ENCODE results near the gene KIF16B.
A peak's percentile ranks its signal among the peaks of the same experiment; 100 is the strongest.
"Not testable (repeated sequence)": the region's sequence is repeated elsewhere in the genome, so short reads cannot be mapped to it uniquely, and the experiment has no call there.

The KIF16B gene

GRCh38 chr20:16472045-16472872, 101.0 kb downstream of the KIF16B start:
- DNase-seq: no peak

- no peak for DNase-seq
Measured at GRCh38 chr20:16469395-16469905, 103.8 kb downstream of the KIF16B start.

GRCh38 chr20:16462711-16463110, 110.5 kb downstream of the KIF16B start:
- DNase-seq: no peak

GRCh38 chr20:16459019-16459700, 114.1 kb downstream of the KIF16B start:
- no peak for DNase-seq

GRCh38 chr20:16457514-16457913, 115.7 kb downstream of the KIF16B start:
- no peak for DNase-seq

- no peak for DNase-seq
Measured at GRCh38 chr20:16455324-16455723, 117.9 kb downstream of the KIF16B start.

GRCh38 chr20:16451982-16452381, 121.3 kb downstream of the KIF16B start:
- no peak for DNase-seq

- DNase-seq: no peak
Measured at GRCh38 chr20:16451001-16451400, 122.2 kb downstream of the KIF16B start.

- DNase-seq: no peak
Measured at GRCh38 chr20:16446991-16447390, 126.3 kb downstream of the KIF16B start.

- no peak for DNase-seq
Measured at GRCh38 chr20:16446246-16446645, 127.0 kb downstream of the KIF16B start.

GRCh38 chr20:16445482-16445881, 127.8 kb downstream of the KIF16B start:
- no peak for DNase-seq

- peak; percentile 51 for DNase-seq
Measured at GRCh38 chr20:16444057-16444777, 129.0 kb downstream of the KIF16B start.

GRCh38 chr20:16441546-16442164, 131.6 kb downstream of the KIF16B start:
- no peak for DNase-seq

GRCh38 chr20:16440686-16441085, 132.6 kb downstream of the KIF16B start:
- no peak for DNase-seq

- DNase-seq: not testable (repeated sequence)
Measured at GRCh38 chr20:16439540-16439939, 133.7 kb downstream of the KIF16B start.

- no peak for DNase-seq
Measured at GRCh38 chr20:16438100-16438499, 135.1 kb downstream of the KIF16B start.

- DNase-seq: no peak
Measured at GRCh38 chr20:16437387-16437996, 135.8 kb downstream of the KIF16B start.

GRCh38 chr20:16434062-16434664, 139.1 kb downstream of the KIF16B start:
- DNase-seq: peak; percentile 36

- no peak for DNase-seq
Measured at GRCh38 chr20:16433293-16433580, 140.0 kb downstream of the KIF16B start.

GRCh38 chr20:16432466-16433292, 140.6 kb downstream of the KIF16B start:
- DNase-seq: no peak

GRCh38 chr20:16428112-16428511, 145.1 kb downstream of the KIF16B start:
- no peak for DNase-seq
